Hematopoietic multipotent progenitor cell treated with erythropoietin and hydrocortisone succinate and interleukin-3 and kit ligand, for 15 days (in vitro differentiated cells): ENCODE data around the gene ZNF786.
"Not testable (repeated sequence)": the region's sequence is repeated elsewhere in the genome, so short reads cannot be mapped to it uniquely, and the experiment has no call there.

Experiments used
- DNase-seq: peaks from one replicate; pipeline ENCODE4 v3.0.0-alpha.2; 2015; ENCODE audit warnings: low spot score

ZNF786 gene

GRCh38 chr7:149081914-149082313, 8.6 kb downstream of the ZNF786 start:
- no peak for DNase-seq

- DNase-seq, result no peak
Observed at GRCh38 chr7:149077594-149077993, 12.9 kb downstream of the ZNF786 start.

- no peak for DNase-seq
Observed at GRCh38 chr7:149075286-149075685, 15.2 kb downstream of the ZNF786 start.

- DNase-seq, result no peak
Observed at GRCh38 chr7:149074116-149074885, 16.2 kb downstream of the ZNF786 start.

- DNase-seq, result no peak
Observed at GRCh38 chr7:149072438-149072775, 18.1 kb downstream of the ZNF786 start.

- peak; percentile 36 for DNase-seq
Observed at GRCh38 chr7:149071641-149072437, 18.7 kb downstream of the ZNF786 start.

- DNase-seq, result no peak
Observed at GRCh38 chr7:149071182-149071635, 19.3 kb downstream of the ZNF786 start.

- DNase-seq, result no peak
Observed at GRCh38 chr7:149070372-149071125, 20.0 kb downstream of the ZNF786 start.

GRCh38 chr7:149067869-149068268, 22.6 kb downstream of the ZNF786 start:
- DNase-seq, result no peak

- DNase-seq, result no peak
Observed at GRCh38 chr7:149063476-149063875, 27.0 kb downstream of the ZNF786 start.

GRCh38 chr7:149062217-149062899, 28.2 kb downstream of the ZNF786 start:
- not testable (repeated sequence) for DNase-seq

- no peak for DNase-seq
Observed at GRCh38 chr7:149060156-149060555, 30.4 kb downstream of the ZNF786 start.

GRCh38 chr7:149053885-149054284, 36.6 kb downstream of the ZNF786 start:
- DNase-seq, result no peak

GRCh38 chr7:149053384-149053783, 37.1 kb downstream of the ZNF786 start:
- DNase-seq, result no peak

- no peak for DNase-seq
Observed at GRCh38 chr7:149050941-149051340, 39.6 kb downstream of the ZNF786 start.

GRCh38 chr7:149048805-149049204, 41.7 kb downstream of the ZNF786 start:
- no peak for DNase-seq

GRCh38 chr7:149046416-149046815, 44.1 kb downstream of the ZNF786 start:
- no peak for DNase-seq

- no peak for DNase-seq
Observed at GRCh38 chr7:149043936-149044335, 46.6 kb downstream of the ZNF786 start.

- no peak for DNase-seq
Observed at GRCh38 chr7:149041350-149041749, 49.2 kb downstream of the ZNF786 start.

- not testable (repeated sequence) for DNase-seq
Observed at GRCh38 chr7:149038641-149039040, 51.9 kb downstream of the ZNF786 start.

GRCh38 chr7:149036676-149037075, 53.8 kb downstream of the ZNF786 start:
- no peak for DNase-seq

- DNase-seq, result no peak
Observed at GRCh38 chr7:149031353-149031910, 59.1 kb downstream of the ZNF786 start.
